Measurements from ENCODE around the gene NFATC1.

The NFATC1 gene

GRCh38 chr18:79529991-79530390, 134.3 kb downstream of the NFATC1 start:
- Mint-ChIP-seq H3K27me3 (ENCODE audit: low read depth) (peaks cover 3% of the 10 kb centered on the region), H3K4me3 (no peak overlapping the region), H3K27ac (no peak overlapping the region), H3K4me1 (ENCODE audit: low read depth) (peaks cover 2% of the 10 kb centered on the region), H3K9me3 (no peaks in the 10 kb centered on the region), H3K36me3 (ENCODE audit: low read depth) (peaks cover 13% of the 10 kb centered on the region)
- no peak for DNase-seq (ENCODE audit: low spot score)

DNA sequence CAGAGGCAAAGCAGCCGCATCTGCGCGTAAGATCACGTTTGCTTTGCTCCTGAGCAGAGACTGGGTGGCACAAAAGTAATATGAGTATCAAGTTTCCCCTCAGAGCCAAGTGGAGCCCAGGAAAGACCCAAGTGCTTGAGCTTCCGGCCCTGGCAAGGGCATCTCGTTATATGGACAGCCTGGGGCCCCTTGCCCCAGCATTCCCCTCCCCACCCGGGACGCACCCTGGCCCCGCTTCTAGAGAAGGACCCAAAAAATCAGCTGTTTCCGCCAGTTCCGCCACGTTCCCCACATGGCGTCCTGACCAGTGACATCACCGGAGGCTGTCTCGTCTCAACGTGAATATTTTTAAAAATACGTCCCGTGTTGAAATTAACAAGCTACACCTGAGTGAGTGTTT, 135.1 kb downstream of the NFATC1 start:
- peaks cover 3% of the 10 kb centered on the region for H3K27me3 Mint-ChIP-seq (ENCODE audit: low read depth)
- no peaks in the 10 kb centered on the region for H3K4me1 Mint-ChIP-seq (ENCODE audit: low read depth)
- no peaks in the 10 kb centered on the region for H3K9me3 Mint-ChIP-seq
- peaks cover 13% of the 10 kb centered on the region for H3K36me3 Mint-ChIP-seq (ENCODE audit: low read depth)
- H3K4me3 Mint-ChIP-seq, result no peak overlapping the region
- DNase-seq (ENCODE audit: low spot score), result no peak
- H3K27ac Mint-ChIP-seq, result no peak overlapping the region

DNA sequence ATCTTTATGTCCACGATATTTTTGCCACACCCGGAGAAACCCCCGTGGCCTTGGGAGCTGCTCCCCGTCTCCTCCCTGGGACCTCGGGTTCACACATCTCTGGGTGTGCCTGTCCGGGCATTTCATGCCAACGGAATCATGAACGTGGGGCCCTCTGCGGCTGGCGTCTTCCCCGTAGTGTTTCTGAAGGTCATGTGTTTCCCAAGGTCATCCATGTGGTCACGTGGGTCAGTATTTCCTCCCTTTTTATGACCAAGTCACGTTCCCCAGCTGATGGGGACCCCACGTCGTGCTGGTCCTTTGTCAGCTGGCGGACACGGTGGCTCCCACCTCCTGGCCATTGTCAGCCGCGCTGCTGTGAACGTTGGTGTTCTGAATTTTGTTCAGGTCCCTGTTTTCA, 135.7 kb downstream of the NFATC1 start:
- peaks cover 13% of the 10 kb centered on the region for H3K36me3 Mint-ChIP-seq (ENCODE audit: low read depth)
- H3K9me3 Mint-ChIP-seq, result no peaks in the 10 kb centered on the region
- H3K4me1 Mint-ChIP-seq (ENCODE audit: low read depth), result no peaks in the 10 kb centered on the region
- H3K27me3 Mint-ChIP-seq (ENCODE audit: low read depth), result peaks cover 3% of the 10 kb centered on the region
- DNase-seq (ENCODE audit: low spot score), result no peak
- H3K4me3 Mint-ChIP-seq, result no peak overlapping the region
- H3K27ac Mint-ChIP-seq, result no peak overlapping the region

DNA sequence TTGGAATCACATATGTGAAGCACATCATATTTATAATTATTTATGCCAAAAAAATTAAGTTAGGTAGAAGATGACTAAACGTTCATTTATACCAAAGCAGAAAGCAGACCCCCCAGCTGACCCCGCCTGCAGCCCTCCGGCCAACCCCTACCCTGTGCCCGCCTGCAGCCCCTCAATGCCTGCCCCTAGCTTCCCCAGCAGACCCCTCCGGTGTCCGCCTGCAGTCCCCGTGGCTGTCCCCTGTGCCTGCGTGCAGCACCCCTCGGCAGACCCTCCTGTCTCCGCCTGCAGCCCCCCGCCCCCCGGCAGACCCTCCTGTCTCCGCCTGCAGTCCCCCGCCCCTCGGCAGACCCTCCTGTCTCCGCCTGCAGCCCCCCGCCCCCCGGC, 136.2 kb downstream of the NFATC1 start:
- Mint-ChIP-seq H3K4me3 (no peak overlapping the region), H3K4me1 (ENCODE audit: low read depth) (no peaks in the 10 kb centered on the region), H3K36me3 (ENCODE audit: low read depth) (peaks cover 13% of the 10 kb centered on the region), H3K27me3 (ENCODE audit: low read depth) (peaks cover 3% of the 10 kb centered on the region), H3K27ac (no peak overlapping the region), H3K9me3 (no peaks in the 10 kb centered on the region)
- DNase-seq (ENCODE audit: low spot score), result no peak

- DNase-seq (ENCODE audit: low spot score), result no peak
- H3K9me3 Mint-ChIP-seq, result no peaks in the 10 kb centered on the region
- H3K4me1 Mint-ChIP-seq (ENCODE audit: low read depth), result no peaks in the 10 kb centered on the region
- H3K36me3 Mint-ChIP-seq (ENCODE audit: low read depth), result peaks cover 11% of the 10 kb centered on the region
- peaks cover 3% of the 10 kb centered on the region for H3K27me3 Mint-ChIP-seq (ENCODE audit: low read depth)
- no peak overlapping the region for H3K27ac Mint-ChIP-seq
- H3K4me3 Mint-ChIP-seq, result no peak overlapping the region
Observed at GRCh38 chr18:79532313-79533007, 136.7 kb downstream of the NFATC1 start.

DNA sequence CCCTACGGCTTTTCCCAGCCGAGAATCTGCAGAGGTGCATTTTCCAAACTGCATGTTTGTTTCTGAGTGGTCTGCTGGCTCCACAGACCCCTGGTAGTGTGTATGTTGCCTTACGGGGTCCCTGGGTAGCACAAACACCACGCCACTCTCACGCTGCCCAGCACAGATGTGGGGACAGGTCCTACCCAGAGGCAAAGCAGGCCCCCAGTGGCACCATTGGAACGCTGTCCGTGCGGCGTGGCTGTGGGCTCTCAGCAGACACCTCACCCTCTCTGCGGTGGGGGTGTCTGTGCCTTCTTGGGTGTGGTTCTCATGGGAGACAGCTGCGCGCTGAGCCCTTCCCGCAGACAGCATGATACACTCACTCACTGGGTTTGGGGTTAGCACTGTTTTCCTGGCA, 137.4 kb downstream of the NFATC1 start:
- Mint-ChIP-seq H3K4me1 (ENCODE audit: low read depth) (no peaks in the 10 kb centered on the region), H3K36me3 (ENCODE audit: low read depth) (peaks cover 6% of the 10 kb centered on the region), H3K9me3 (no peaks in the 10 kb centered on the region), H3K27ac (no peak overlapping the region), H3K27me3 (ENCODE audit: low read depth) (peaks cover 3% of the 10 kb centered on the region), H3K4me3 (no peak overlapping the region)
- DNase-seq (ENCODE audit: low spot score), result no peak

- Mint-ChIP-seq H3K9me3 (no peaks in the 10 kb centered on the region), H3K27me3 (ENCODE audit: low read depth) (peaks cover 3% of the 10 kb centered on the region), H3K4me1 (ENCODE audit: low read depth) (no peaks in the 10 kb centered on the region), H3K4me3 (no peak overlapping the region), H3K36me3 (ENCODE audit: low read depth) (peaks cover 5% of the 10 kb centered on the region), H3K27ac (no peak overlapping the region)
- no peak for DNase-seq (ENCODE audit: low spot score)
Observed at GRCh38 chr18:79533591-79533990, 137.9 kb downstream of the NFATC1 start.

DNA sequence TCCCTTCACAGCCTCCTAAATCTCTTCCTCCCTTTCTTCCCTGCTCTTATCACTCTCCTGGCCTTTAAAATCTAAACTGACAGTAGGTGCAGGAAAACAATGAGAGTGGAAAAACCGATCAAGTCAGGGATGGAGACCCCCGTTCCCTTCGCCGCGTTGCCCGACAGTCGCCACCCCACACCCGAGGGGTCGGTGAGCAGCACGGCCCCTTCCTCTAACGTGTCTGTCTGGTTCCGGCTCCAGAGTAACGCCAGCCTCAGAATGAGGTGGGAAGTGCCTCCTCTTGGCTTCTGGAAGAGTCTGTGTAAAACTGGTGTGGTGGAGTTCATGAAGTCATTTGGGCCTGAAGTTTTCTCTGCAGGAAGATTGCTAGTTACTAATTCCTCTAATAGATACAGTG, 138.6 kb downstream of the NFATC1 start:
- Mint-ChIP-seq H3K27me3 (ENCODE audit: low read depth) (peaks cover 3% of the 10 kb centered on the region), H3K4me3 (no peak overlapping the region), H3K9me3 (no peaks in the 10 kb centered on the region), H3K27ac (no peak overlapping the region), H3K36me3 (ENCODE audit: low read depth) (no peaks in the 10 kb centered on the region), H3K4me1 (ENCODE audit: low read depth) (no peaks in the 10 kb centered on the region)
- DNase-seq (ENCODE audit: low spot score), result no peak

GRCh38 chr18:79537758-79538157, 142.0 kb downstream of the NFATC1 start:
- DNase-seq (ENCODE audit: low spot score), result no peak
- peaks cover 10% of the 10 kb centered on the region for H3K9me3 Mint-ChIP-seq
- peaks cover 3% of the 10 kb centered on the region for H3K27me3 Mint-ChIP-seq (ENCODE audit: low read depth)
- no peak overlapping the region for H3K4me3 Mint-ChIP-seq
- H3K4me1 Mint-ChIP-seq (ENCODE audit: low read depth), result no peaks in the 10 kb centered on the region
- H3K36me3 Mint-ChIP-seq (ENCODE audit: low read depth), result no peaks in the 10 kb centered on the region
- H3K27ac Mint-ChIP-seq, result no peak overlapping the region

DNA sequence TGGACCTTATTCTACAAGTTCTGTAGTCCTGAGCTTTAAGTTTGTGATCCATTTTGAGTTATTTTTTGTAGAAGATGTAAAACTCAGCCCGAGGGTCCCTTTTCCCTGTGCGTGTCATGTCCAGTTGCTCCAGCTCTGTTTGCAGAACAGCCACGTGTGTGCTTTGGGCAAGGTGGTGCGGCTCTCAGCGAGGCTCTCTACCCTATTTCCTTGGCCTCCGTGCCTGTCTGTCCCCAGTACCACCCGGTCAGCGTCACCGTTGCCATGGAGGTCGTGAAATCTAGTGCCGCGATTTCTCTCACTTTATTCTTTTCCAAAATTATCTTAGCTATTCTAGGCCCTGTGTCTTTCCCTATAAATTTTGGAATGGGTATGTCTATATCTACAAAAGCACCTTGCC, 142.9 kb downstream of the NFATC1 start:
- H3K9me3 Mint-ChIP-seq, result peaks cover 10% of the 10 kb centered on the region
- no peak overlapping the region for H3K27ac Mint-ChIP-seq
- no peaks in the 10 kb centered on the region for H3K36me3 Mint-ChIP-seq (ENCODE audit: low read depth)
- no peak for DNase-seq (ENCODE audit: low spot score)
- H3K4me3 Mint-ChIP-seq, result no peak overlapping the region
- H3K27me3 Mint-ChIP-seq (ENCODE audit: low read depth), result peaks cover 3% of the 10 kb centered on the region
- no peaks in the 10 kb centered on the region for H3K4me1 Mint-ChIP-seq (ENCODE audit: low read depth)

DNA sequence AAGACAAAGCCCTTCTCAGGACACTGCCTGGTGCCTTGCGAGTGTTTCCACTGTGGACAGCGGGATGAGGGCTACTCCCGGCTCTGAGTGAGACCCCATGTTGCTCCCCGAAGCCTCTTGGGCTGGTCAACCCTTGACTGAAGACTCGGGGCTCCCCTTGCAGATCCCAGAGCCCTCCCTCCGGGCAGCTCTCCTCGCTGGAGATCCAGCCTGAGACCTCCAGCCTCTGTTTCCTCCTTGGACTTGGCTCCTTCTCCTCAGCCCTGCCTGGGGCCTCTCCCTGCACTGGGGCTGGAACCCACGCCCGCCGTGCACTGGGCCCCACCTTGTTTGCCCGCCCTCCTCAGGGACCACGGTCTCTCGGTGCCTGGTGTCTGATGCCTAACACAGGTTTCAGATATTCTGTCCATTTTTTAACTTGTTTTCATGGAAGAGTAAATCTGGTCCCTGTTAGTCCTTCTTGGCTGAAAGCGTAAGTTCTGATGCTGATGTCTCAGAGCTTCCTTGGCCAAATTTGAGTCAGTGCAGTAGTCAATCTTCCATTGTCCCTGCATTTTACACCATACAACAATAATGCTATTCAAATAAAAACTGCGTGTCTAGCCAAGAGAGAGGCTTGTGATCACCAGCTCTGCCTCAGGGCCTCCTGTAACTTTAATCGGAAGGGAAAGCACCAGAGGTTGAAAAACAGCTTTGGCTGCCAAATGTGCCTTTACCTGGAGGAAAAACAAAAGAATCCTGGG, 144.6 kb downstream of the NFATC1 start:
- Mint-ChIP-seq H3K9me3 (peaks cover 10% of the 10 kb centered on the region), H3K27ac (no peak overlapping the region), H3K4me1 (ENCODE audit: low read depth) (no peaks in the 10 kb centered on the region), H3K4me3 (no peak overlapping the region), H3K36me3 (ENCODE audit: low read depth) (no peaks in the 10 kb centered on the region), H3K27me3 (ENCODE audit: low read depth) (no peaks in the 10 kb centered on the region)
- no peak for DNase-seq (ENCODE audit: low spot score)

DNA sequence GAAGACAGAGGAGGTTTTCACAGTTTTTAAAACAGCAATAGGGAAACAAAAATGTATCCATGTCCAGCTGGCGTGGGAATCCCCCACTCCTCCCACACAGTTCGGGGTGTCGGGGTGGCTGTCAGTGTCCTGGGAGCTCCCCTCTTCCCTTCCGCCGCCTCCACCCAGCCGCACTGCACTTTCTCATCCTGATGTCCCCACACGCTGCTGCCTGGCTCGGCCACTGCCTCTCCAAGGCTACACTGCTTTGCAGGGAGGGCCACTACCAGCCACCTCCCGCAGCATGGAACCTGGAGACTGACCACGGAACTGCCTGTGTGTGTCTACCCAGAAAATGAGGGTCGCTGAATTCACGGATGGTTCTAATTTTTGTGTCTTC, 145.2 kb downstream of the NFATC1 start:
- H3K27ac Mint-ChIP-seq, result no peak overlapping the region
- no peaks in the 10 kb centered on the region for H3K27me3 Mint-ChIP-seq (ENCODE audit: low read depth)
- H3K9me3 Mint-ChIP-seq, result peaks cover 10% of the 10 kb centered on the region
- no peak overlapping the region for H3K4me3 Mint-ChIP-seq
- DNase-seq (ENCODE audit: low spot score), result no peak
- H3K4me1 Mint-ChIP-seq (ENCODE audit: low read depth), result no peaks in the 10 kb centered on the region
- H3K36me3 Mint-ChIP-seq (ENCODE audit: low read depth), result no peaks in the 10 kb centered on the region

DNA sequence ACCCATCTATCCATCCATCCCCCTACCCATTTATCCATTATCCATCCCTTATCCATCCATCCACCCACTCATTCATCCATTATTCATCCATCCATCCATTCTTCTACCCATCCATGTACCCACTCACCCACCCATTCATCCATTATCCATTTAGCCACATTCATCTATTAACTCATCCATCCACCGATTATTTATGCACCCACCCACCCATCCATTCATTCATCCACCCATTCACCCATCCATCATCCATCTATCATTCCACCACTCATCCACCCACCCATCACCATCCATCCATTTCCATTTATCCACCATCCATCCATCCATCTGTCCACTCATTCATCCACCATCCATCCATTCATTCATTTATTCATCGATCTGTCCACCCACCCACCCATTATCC, 146.5 kb downstream of the NFATC1 start:
- peaks cover 10% of the 10 kb centered on the region for H3K9me3 Mint-ChIP-seq
- H3K36me3 Mint-ChIP-seq (ENCODE audit: low read depth), result no peaks in the 10 kb centered on the region
- no peaks in the 10 kb centered on the region for H3K27me3 Mint-ChIP-seq (ENCODE audit: low read depth)
- no peak for DNase-seq (ENCODE audit: low spot score)
- H3K27ac Mint-ChIP-seq, result peak overlapping the region; percentile 14
- no peak overlapping the region for H3K4me3 Mint-ChIP-seq
- no peaks in the 10 kb centered on the region for H3K4me1 Mint-ChIP-seq (ENCODE audit: low read depth)

- Mint-ChIP-seq H3K4me1 (ENCODE audit: low read depth) (no peaks in the 10 kb centered on the region), H3K9me3 (peaks cover 10% of the 10 kb centered on the region), H3K27ac (no peak overlapping the region), H3K27me3 (ENCODE audit: low read depth) (no peaks in the 10 kb centered on the region), H3K4me3 (no peak overlapping the region), H3K36me3 (ENCODE audit: low read depth) (no peaks in the 10 kb centered on the region)
- no peak for DNase-seq (ENCODE audit: low spot score)
Observed at GRCh38 chr18:79542876-79543750, 147.4 kb downstream of the NFATC1 start.
